Lower leg skin (tissue), 3 donors: ENCODE data around the gene HBB.

ENCODE experiments used
- POLR2A ChIP-seq, 2 donors: fragments of 450-650 bp; IDR thresholded peaks; one replicate each; pipeline ENCODE4 v1.6.1; 2016 to 2017; ENCODE audit warnings: antibody characterized with exemption in 2 of 2, mild to moderate bottlenecking in 1 of 2, moderate library complexity in 1 of 2
- TF ChIP-seq, protein P1 (sequence below), 3 donors: fragments of 450-650 bp; IDR thresholded peaks; one replicate each; pipeline ENCODE4 v1.5.1; 2016; ENCODE audit warnings: antibody characterized with exemption in 3 of 3, mild to moderate bottlenecking in 3 of 3, moderate library complexity in 2 of 3

- TF ChIP-seq, protein P1, sequence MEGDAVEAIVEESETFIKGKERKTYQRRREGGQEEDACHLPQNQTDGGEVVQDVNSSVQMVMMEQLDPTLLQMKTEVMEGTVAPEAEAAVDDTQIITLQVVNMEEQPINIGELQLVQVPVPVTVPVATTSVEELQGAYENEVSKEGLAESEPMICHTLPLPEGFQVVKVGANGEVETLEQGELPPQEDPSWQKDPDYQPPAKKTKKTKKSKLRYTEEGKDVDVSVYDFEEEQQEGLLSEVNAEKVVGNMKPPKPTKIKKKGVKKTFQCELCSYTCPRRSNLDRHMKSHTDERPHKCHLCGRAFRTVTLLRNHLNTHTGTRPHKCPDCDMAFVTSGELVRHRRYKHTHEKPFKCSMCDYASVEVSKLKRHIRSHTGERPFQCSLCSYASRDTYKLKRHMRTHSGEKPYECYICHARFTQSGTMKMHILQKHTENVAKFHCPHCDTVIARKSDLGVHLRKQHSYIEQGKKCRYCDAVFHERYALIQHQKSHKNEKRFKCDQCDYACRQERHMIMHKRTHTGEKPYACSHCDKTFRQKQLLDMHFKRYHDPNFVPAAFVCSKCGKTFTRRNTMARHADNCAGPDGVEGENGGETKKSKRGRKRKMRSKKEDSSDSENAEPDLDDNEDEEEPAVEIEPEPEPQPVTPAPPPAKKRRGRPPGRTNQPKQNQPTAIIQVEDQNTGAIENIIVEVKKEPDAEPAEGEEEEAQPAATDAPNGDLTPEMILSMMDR (IDR thresholded peaks at IDR 0.05): no peak
- no peak for TF ChIP-seq POLR2A (IDR thresholded peaks at IDR 0.05)
Observed at GRCh38 chr11:5203366-5203765, 23.5 kb downstream of the HBB start.
